GM18873 (cell line): ENCODE measurements around the gene RNASE13.

Experiments
- ATAC-seq: cut with Tn5 transposase; IDR thresholded peaks from one replicate; pipeline ENCODE4 v1.9.1; 2021; ENCODE audit warnings: mild to moderate bottlenecking, moderate library complexity, moderate number of reproducible peaks; ENCODE audit not compliant: unreplicated experiment, low FRiP score

The RNASE13 gene

GRCh38 chr14:21066882-21067502 lies 32.4 kb upstream of the RNASE13 start:
- ATAC-seq: no peak

- no peak for ATAC-seq
Observed at GRCh38 chr14:21063479-21063878, 28.9 kb upstream of the RNASE13 start.

- ATAC-seq: no peak
Observed at GRCh38 chr14:21061347-21061668, 26.7 kb upstream of the RNASE13 start.

GRCh38 chr14:21060614-21061346 lies 26.2 kb upstream of the RNASE13 start:
- ATAC-seq: no peak

GRCh38 chr14:21059842-21060613 lies 25.4 kb upstream of the RNASE13 start:
- ATAC-seq: no peak

GRCh38 chr14:21058903-21059302 lies 24.3 kb upstream of the RNASE13 start:
- ATAC-seq: no peak

GRCh38 chr14:21057803-21058675 lies 23.4 kb upstream of the RNASE13 start, which contains the start of gene RNASE8:
Gene RNASE8 (plus strand): TSS chr14:21057822. CDS start chr14:21057893, 71 bp downstream.
- no peak for ATAC-seq

GRCh38 chr14:21056520-21057163 lies 22.0 kb upstream of the RNASE13 start:
- no peak for ATAC-seq

- no peak for ATAC-seq
Observed at GRCh38 chr14:21055432-21056117, 21.0 kb upstream of the RNASE13 start.

GRCh38 chr14:21054768-21055145 lies 20.1 kb upstream of the RNASE13 start:
- no peak for ATAC-seq

GRCh38 chr14:21054123-21054767 lies 19.6 kb upstream of the RNASE13 start:
- ATAC-seq: no peak

GRCh38 chr14:21053184-21054122 lies 18.8 kb upstream of the RNASE13 start:
- no peak for ATAC-seq

GRCh38 chr14:21050597-21050996 lies 16.0 kb upstream of the RNASE13 start:
- ATAC-seq: no peak

- no peak for ATAC-seq
Observed at GRCh38 chr14:21049271-21049673, 14.7 kb upstream of the RNASE13 start.

GRCh38 chr14:21048638-21049037 lies 14.0 kb upstream of the RNASE13 start:
- ATAC-seq: no peak

GRCh38 chr14:21047378-21047781 lies 12.8 kb upstream of the RNASE13 start:
- ATAC-seq: no peak

- ATAC-seq: no peak
Observed at GRCh38 chr14:21043974-21044618, 9.5 kb upstream of the RNASE13 start.
